HEK293 (cell line): ENCODE results near the gene DPP6.

Source experiments
- CTCF ChIA-PET: fragments of 350-600 bp; formaldehyde crosslinking; extraction: SDS; loops from one replicate; lab custom pipeline; 2021; ENCODE audit warnings: antibody characterized with exemption; lab: Yijun Ruan, JAX
- POLR2A ChIA-PET: fragments of 300-600 bp; formaldehyde crosslinking; extraction: SDS; loops from one replicate; lab custom pipeline; 2020; ENCODE audit warnings: antibody characterized with exemption, inconsistent platforms; lab: Yijun Ruan, JAX
- H3K27ac ChIP-seq: fragments of 200-500 bp; sonication (Bioruptor generic); 2 replicates; pipeline ENCODE4 v1.5.1; 2014; ENCODE audit warnings: low read depth, low read length, control low read depth, inconsistent platforms; ENCODE audit errors: extremely low read depth
- H3K36me3 ChIP-seq, 2 experiments: fragments of 200-500 bp in 1 of 2; sonication (Bioruptor generic) in 1 of 2; 1 replicate in 1 of 2; 2 replicates in 1 of 2; pipeline ENCODE4 v1.5.1; 2014 to 2017; ENCODE audit warnings: inconsistent platforms in 2 of 2, low read length in 2 of 2; ENCODE audit not compliant: control insufficient read depth in 2 of 2, insufficient read depth in 1 of 2
- H3K4me1 ChIP-seq: fragments of 200-500 bp; sonication (Bioruptor generic); 2 replicates; pipeline ENCODE4 v1.5.1; 2014; ENCODE audit warnings: mild to moderate bottlenecking, low read length, inconsistent platforms; ENCODE audit not compliant: control insufficient read depth, insufficient read depth
- H3K4me3 ChIP-seq: 2 replicates; pipeline ENCODE4 v1.5.1; 2011; ENCODE audit warnings: low read depth, mild to moderate bottlenecking, control low read depth, low read length, moderate library complexity
- H3K9me3 ChIP-seq: fragments of 200-500 bp; sonication (Bioruptor generic); 2 replicates; pipeline ENCODE4 v1.5.1; 2014; ENCODE audit warnings: low read depth, low read length, inconsistent platforms; ENCODE audit not compliant: control insufficient read depth, insufficient read depth
- GFI1B ChIP-seq: fragments of 450-650 bp; formaldehyde crosslinking; IDR thresholded peaks from 2 replicates; pipeline ENCODE4 v1.5.1; 2016; ENCODE audit warnings: missing biosample characterization, missing genetic modification characterization
- GLI4 ChIP-seq: fragments of 450-650 bp; formaldehyde crosslinking; IDR thresholded peaks from 2 replicates; pipeline ENCODE4 v1.5.1; 2016; ENCODE audit warnings: missing biosample characterization, missing genetic modification characterization
- GLIS1 ChIP-seq: fragments of 450-650 bp; formaldehyde crosslinking; IDR thresholded peaks from 2 replicates; pipeline ENCODE4 v1.5.1; 2016; ENCODE audit warnings: missing biosample characterization, missing genetic modification characterization
- GLIS2 ChIP-seq: fragments of 450-650 bp; formaldehyde crosslinking; IDR thresholded peaks from 2 replicates; pipeline ENCODE4 v1.5.1; 2016; ENCODE audit warnings: missing biosample characterization, missing genetic modification characterization
- HOXA7 ChIP-seq: sonication (generic); formaldehyde crosslinking; IDR thresholded peaks from 2 replicates; pipeline ENCODE4 v1.8.1; 2022; ENCODE audit warnings: missing genetic modification reagents, borderline replicate concordance
- HOXD13 ChIP-seq: sonication (generic); formaldehyde crosslinking; IDR thresholded peaks from 2 replicates; pipeline ENCODE4 v1.8.0; 2022; ENCODE audit warnings: missing genetic modification reagents, borderline replicate concordance
- IKZF3 ChIP-seq: fragments of 450-650 bp; IDR thresholded peaks from 2 replicates; pipeline ENCODE4 v1.5.0; 2018; ENCODE audit warnings: missing biosample characterization, mild to moderate bottlenecking, missing genetic modification characterization, moderate library complexity
- KLF10 ChIP-seq: fragments of 450-650 bp; IDR thresholded peaks from 2 replicates; pipeline ENCODE4 v1.5.1; 2018; ENCODE audit warnings: missing biosample characterization, mild to moderate bottlenecking, missing genetic modification characterization
- OSR2 ChIP-seq: fragments of 450-650 bp; formaldehyde crosslinking; IDR thresholded peaks from 2 replicates; pipeline ENCODE4 v1.5.1; 2016; ENCODE audit warnings: missing biosample characterization, missing genetic modification characterization
- SALL2 ChIP-seq: fragments of 450-650 bp; formaldehyde crosslinking; IDR thresholded peaks from 2 replicates; pipeline ENCODE4 v1.5.0; 2017; ENCODE audit warnings: missing biosample characterization, mild to moderate bottlenecking, missing genetic modification characterization, borderline replicate concordance
- SP7 ChIP-seq: fragments of 450-650 bp; formaldehyde crosslinking; IDR thresholded peaks from 2 replicates; pipeline ENCODE4 v1.5.1; 2016; ENCODE audit warnings: missing biosample characterization, missing genetic modification characterization
- WT1 ChIP-seq: fragments of 450-650 bp; formaldehyde crosslinking; IDR thresholded peaks from 2 replicates; pipeline ENCODE4 v1.5.1; 2016; ENCODE audit warnings: missing biosample characterization, missing genetic modification characterization
- ZFHX2 ChIP-seq: fragments of 450-650 bp; formaldehyde crosslinking; conservative IDR thresholded peaks from 2 replicates; pipeline ENCODE4 v1.5.1; 2016; ENCODE audit warnings: missing biosample characterization, missing genetic modification characterization
- ZFP3 ChIP-seq: fragments of 450-650 bp; formaldehyde crosslinking; IDR thresholded peaks from 2 replicates; pipeline ENCODE4 v1.5.1; 2016; ENCODE audit warnings: low read depth, missing biosample characterization, missing genetic modification characterization
- ZNF146 ChIP-seq: fragments of 450-650 bp; formaldehyde crosslinking; IDR thresholded peaks from 2 replicates; pipeline ENCODE4 v1.5.1; 2016; ENCODE audit warnings: missing biosample characterization, missing genetic modification characterization
- ZNF155 ChIP-seq: fragments of 450-650 bp; formaldehyde crosslinking; IDR thresholded peaks from 2 replicates; pipeline ENCODE4 v1.5.1; 2016; ENCODE audit warnings: missing biosample characterization, missing genetic modification characterization
- ZNF211 ChIP-seq: fragments of 450-650 bp; formaldehyde crosslinking; IDR thresholded peaks from 2 replicates; pipeline ENCODE4 v1.5.1; 2016; ENCODE audit warnings: low read depth, missing biosample characterization, missing genetic modification characterization
- ZNF391 ChIP-seq: fragments of 450-650 bp; formaldehyde crosslinking; IDR thresholded peaks from 2 replicates; pipeline ENCODE4 v1.5.1; 2016; ENCODE audit warnings: low read depth, missing biosample characterization, missing genetic modification characterization, borderline replicate concordance
- ZNF433 ChIP-seq: fragments of 450-650 bp; formaldehyde crosslinking; IDR thresholded peaks from 2 replicates; pipeline ENCODE4 v1.5.1; 2016; ENCODE audit warnings: missing biosample characterization, missing genetic modification characterization, low read depth
- ZNF501 ChIP-seq: fragments of 450-650 bp; formaldehyde crosslinking; IDR thresholded peaks from 2 replicates; pipeline ENCODE4 v1.5.1; 2016; ENCODE audit warnings: missing biosample characterization, missing genetic modification characterization
- ZNF510 ChIP-seq: fragments of 450-650 bp; formaldehyde crosslinking; IDR thresholded peaks from 2 replicates; pipeline ENCODE4 v1.5.1; 2018; ENCODE audit warnings: mild to moderate bottlenecking, missing genetic modification characterization, missing biosample characterization; ENCODE audit not compliant: insufficient replicate concordance
- ZNF514 ChIP-seq: fragments of 450-650 bp; formaldehyde crosslinking; IDR thresholded peaks from 2 replicates; pipeline ENCODE4 v1.5.1; 2016; ENCODE audit warnings: missing biosample characterization, missing genetic modification characterization
- ZNF530 ChIP-seq: fragments of 450-650 bp; formaldehyde crosslinking; IDR thresholded peaks from 2 replicates; pipeline ENCODE4 v1.5.1; 2016; ENCODE audit warnings: low read depth, missing biosample characterization, missing genetic modification characterization
- ZNF544 ChIP-seq: fragments of 450-650 bp; formaldehyde crosslinking; IDR thresholded peaks from 2 replicates; pipeline ENCODE4 v1.5.0; 2017; ENCODE audit warnings: missing biosample characterization, missing genetic modification characterization
- ZNF660 ChIP-seq: fragments of 450-650 bp; IDR thresholded peaks from 2 replicates; pipeline ENCODE4 v1.5.1; 2018; ENCODE audit warnings: missing biosample characterization, mild to moderate bottlenecking, missing genetic modification characterization
- ZNF785 ChIP-seq: fragments of 450-650 bp; formaldehyde crosslinking; IDR thresholded peaks from 2 replicates; pipeline ENCODE4 v1.5.1; 2016; ENCODE audit warnings: missing biosample characterization, missing genetic modification characterization
- ZXDB ChIP-seq: fragments of 450-650 bp; formaldehyde crosslinking; IDR thresholded peaks from 2 replicates; pipeline ENCODE4 v1.5.1; 2016; ENCODE audit warnings: missing biosample characterization, missing genetic modification characterization
- TF ChIP-seq, protein P1 (sequence below): fragments of 450-650 bp; formaldehyde crosslinking; IDR thresholded peaks from 2 replicates; pipeline ENCODE4 v1.5.1; 2016; ENCODE audit warnings: missing biosample characterization, missing genetic modification characterization
- TF ChIP-seq, protein P2 (sequence below): fragments of 450-650 bp; formaldehyde crosslinking; IDR thresholded peaks from 2 replicates; pipeline ENCODE4 v1.5.1; 2016; ENCODE audit warnings: missing biosample characterization, missing genetic modification characterization
- TF ChIP-seq, protein P3 (sequence below): fragments of 450-650 bp; IDR thresholded peaks from 2 replicates; pipeline ENCODE4 v1.5.1; 2018; ENCODE audit warnings: missing biosample characterization, missing genetic modification characterization

Gene DPP6

DNA sequence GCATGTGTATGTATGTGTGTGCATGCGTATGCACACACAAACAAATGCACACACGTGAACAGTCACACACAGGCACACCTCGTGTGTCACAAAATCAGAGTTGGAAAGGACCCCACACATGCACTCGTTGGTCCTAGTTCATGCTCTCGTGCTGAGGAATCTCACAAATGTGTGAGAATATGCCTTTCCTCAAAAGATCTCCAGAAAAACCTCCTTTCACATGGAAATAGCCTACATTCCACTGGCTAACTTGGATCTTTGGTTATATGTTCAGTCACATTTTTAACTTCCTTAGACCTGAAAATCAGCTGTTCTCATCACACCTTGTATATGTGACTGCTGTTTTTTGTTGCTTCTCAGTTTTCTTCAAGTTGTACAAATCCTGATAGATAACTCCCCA lies 256.7 kb downstream of the DPP6 start:
- ChIA-PET CTCF (no interaction called here), POLR2A (no interaction called here)
- Histone ChIP-seq H3K9me3 (no peaks in the 10 kb centered on the region), H3K27ac (no peak overlapping the region), H3K4me1 (no peaks in the 10 kb centered on the region), H3K4me3 (no peak overlapping the region), H3K36me3 (no peaks in the 10 kb centered on the region)
- no peak for TF ChIP-seq ZNF544 (tag by site-specific recombination)
- no peak for TF ChIP-seq SALL2 (tag by site-specific recombination)
- TF ChIP-seq ZNF155 (tag by site-specific recombination): no peak
- TF ChIP-seq ZNF510 (tag by site-specific recombination): no peak
- TF ChIP-seq GLIS2: no peak
- TF ChIP-seq ZNF211 (tag by site-specific recombination): no peak
- no peak for TF ChIP-seq ZNF514
- TF ChIP-seq ZNF391 (tag by site-specific recombination): no peak
- TF ChIP-seq WT1 (tag by site-specific recombination): no peak
- no peak for TF ChIP-seq KLF10
- TF ChIP-seq SP7 (tag by site-specific recombination): no peak
- no peak for TF ChIP-seq ZFHX2 (tag by site-specific recombination)
- TF ChIP-seq, protein P1, sequence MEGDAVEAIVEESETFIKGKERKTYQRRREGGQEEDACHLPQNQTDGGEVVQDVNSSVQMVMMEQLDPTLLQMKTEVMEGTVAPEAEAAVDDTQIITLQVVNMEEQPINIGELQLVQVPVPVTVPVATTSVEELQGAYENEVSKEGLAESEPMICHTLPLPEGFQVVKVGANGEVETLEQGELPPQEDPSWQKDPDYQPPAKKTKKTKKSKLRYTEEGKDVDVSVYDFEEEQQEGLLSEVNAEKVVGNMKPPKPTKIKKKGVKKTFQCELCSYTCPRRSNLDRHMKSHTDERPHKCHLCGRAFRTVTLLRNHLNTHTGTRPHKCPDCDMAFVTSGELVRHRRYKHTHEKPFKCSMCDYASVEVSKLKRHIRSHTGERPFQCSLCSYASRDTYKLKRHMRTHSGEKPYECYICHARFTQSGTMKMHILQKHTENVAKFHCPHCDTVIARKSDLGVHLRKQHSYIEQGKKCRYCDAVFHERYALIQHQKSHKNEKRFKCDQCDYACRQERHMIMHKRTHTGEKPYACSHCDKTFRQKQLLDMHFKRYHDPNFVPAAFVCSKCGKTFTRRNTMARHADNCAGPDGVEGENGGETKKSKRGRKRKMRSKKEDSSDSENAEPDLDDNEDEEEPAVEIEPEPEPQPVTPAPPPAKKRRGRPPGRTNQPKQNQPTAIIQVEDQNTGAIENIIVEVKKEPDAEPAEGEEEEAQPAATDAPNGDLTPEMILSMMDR: no peak

DNA sequence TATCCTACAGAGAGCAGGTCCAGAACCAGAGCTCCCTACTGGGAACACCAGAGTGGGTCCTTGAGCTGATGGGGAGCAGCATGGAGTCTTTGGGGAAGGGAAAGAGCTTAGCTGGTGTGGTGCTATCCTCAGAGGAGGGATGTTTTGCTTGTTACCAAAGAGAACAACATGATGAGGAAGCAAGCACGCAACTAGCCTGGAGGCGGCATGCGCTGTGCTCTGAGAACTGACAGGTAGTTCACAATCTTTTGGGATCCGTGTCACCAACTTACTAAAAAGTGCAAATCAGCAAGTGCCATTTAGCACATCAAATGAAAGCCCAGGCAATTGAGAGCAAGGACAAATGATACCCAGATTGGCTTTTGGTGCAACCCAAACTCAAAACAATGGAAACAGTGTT lies 257.9 kb downstream of the DPP6 start:
- no peak overlapping the region for H3K4me3 ChIP-seq
- POLR2A ChIA-PET: no interaction called here
- no peaks in the 10 kb centered on the region for H3K4me1 ChIP-seq
- TF ChIP-seq GLIS1 (tag by site-specific recombination) (no peak), ZFP3 (tag by site-specific recombination) (no peak), HOXA7 (CRISPR knock-in tag) (no peak), ZNF530 (tag by site-specific recombination) (no peak), ZNF501 (tag by site-specific recombination) (no peak), ZNF660 (tag by site-specific recombination) (no peak), OSR2 (tag by site-specific recombination) (no peak), GFI1B (tag by site-specific recombination) (no peak), ZNF433 (no peak), ZXDB (tag by site-specific recombination) (no peak), ZNF785 (tag by site-specific recombination) (no peak), IKZF3 (tag by site-specific recombination) (no peak), GLI4 (no peak), ZNF146 (tag by site-specific recombination) (no peak), HOXD13 (no peak)
- TF ChIP-seq, protein P2, sequence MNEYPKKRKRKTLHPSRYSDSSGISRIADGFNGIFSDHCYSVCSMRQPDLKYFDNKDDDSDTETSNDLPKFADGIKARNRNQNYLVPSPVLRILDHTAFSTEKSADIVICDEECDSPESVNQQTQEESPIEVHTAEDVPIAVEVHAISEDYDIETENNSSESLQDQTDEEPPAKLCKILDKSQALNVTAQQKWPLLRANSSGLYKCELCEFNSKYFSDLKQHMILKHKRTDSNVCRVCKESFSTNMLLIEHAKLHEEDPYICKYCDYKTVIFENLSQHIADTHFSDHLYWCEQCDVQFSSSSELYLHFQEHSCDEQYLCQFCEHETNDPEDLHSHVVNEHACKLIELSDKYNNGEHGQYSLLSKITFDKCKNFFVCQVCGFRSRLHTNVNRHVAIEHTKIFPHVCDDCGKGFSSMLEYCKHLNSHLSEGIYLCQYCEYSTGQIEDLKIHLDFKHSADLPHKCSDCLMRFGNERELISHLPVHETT (tag by site-specific recombination): no peak
- TF ChIP-seq, protein P3, sequence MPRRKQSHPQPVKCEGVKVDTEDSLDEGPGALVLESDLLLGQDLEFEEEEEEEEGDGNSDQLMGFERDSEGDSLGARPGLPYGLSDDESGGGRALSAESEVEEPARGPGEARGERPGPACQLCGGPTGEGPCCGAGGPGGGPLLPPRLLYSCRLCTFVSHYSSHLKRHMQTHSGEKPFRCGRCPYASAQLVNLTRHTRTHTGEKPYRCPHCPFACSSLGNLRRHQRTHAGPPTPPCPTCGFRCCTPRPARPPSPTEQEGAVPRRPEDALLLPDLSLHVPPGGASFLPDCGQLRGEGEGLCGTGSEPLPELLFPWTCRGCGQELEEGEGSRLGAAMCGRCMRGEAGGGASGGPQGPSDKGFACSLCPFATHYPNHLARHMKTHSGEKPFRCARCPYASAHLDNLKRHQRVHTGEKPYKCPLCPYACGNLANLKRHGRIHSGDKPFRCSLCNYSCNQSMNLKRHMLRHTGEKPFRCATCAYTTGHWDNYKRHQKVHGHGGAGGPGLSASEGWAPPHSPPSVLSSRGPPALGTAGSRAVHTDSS (tag by site-specific recombination): no peak
- TF ChIP-seq, all 188 proteins: peak for 0
- Histone ChIP-seq H3K36me3 (no peaks in the 10 kb centered on the region), H3K9me3 (no peaks in the 10 kb centered on the region), H3K27ac (no peak overlapping the region)
- CTCF ChIA-PET: no interaction called here
